ENCODE results near the gene APOL1. TPM values are rescaled to one million over a fixed set of nuclear protein-coding genes. Genes with fewer than 3 reads are reported as not detected.
"Not testable (repeated sequence)": the region's sequence is repeated elsewhere in the genome, so short reads cannot be mapped to it uniquely, and the experiment has no call there.

APOL1 gene
- total RNA-seq, 6 donors from 2014 or later = 31.9 to 90.5 (median 52.0) TPM

DNA sequence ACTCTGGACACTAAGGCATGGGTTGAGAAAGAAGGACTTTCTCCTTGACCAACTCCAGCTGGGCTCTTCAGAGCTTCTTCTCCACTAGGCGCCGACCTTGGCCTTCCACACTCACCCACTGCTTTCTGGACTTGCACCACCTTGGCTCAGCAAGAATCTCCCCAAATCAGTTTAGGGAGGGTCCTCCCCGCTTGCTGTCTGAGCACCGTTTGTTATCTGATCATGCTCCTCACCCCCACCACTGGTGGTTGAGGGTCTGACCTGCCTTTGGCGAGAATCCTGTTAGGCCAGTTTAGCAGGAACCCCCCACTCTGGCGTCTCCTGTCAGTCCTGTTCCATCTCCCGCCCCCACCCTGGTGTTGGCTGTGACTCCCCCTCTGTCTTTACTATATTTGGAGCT, 24.0 kb upstream of the APOL1 start:
- no peaks in the 10 kb centered on the region for H3K9me3 ChIP-seq
- H3K27ac ChIP-seq = no peak overlapping the region
- no peaks in the 10 kb centered on the region for H3K27me3 ChIP-seq
- ATAC-seq (ENCODE audit: low FRiP score in 2 of 2) (no peak), DNase-seq (no peak)
- peaks cover 17 to 73% (median 49%) of the 10 kb centered on the region in 4 donors for H3K36me3 ChIP-seq
- H3K4me3 ChIP-seq = no peak overlapping the region
- peaks cover 0 to 12% (median 4%) of the 10 kb centered on the region in 4 donors for H3K4me1 ChIP-seq
- TF ChIP-seq EP300 (IDR thresholded peaks at IDR 0.05) = no peak
- no peak for TF ChIP-seq POLR2AphosphoS5 (IDR thresholded peaks at IDR 0.05)
- 74 to 85% methylated on average over 7 of the region's 7 CpGs for WGBS, 2 donors

DNA sequence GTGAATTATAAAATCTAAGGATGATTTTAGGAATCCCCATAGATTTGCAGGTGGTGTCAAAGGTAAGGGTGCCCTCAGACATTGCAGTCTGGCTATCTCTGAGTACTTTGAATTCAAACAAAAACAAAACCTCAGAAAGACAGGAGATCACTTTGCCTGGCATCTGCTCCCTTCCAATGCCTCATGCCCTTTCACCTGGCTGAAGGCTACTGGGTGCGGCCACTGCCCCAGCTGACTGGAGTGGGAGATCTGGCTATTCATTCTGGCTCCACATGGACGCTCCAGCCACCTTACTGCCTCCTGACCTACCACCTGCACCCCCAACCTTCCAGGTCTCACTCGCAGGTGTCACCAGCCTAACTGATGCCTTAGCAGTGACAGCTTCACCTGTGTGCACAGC, 23.3 kb upstream of the APOL1 start:
- not testable (repeated sequence) for H3K27me3 ChIP-seq; H3K27ac ChIP-seq; H3K9me3 ChIP-seq; H3K4me3 ChIP-seq; ATAC-seq (ENCODE audit: low FRiP score in 2 of 2); DNase-seq
- Histone ChIP-seq H3K36me3 (peaks cover 17 to 74% (median 49%) of the 10 kb centered on the region in 4 donors), H3K4me1 (peaks cover 2 to 18% (median 10%) of the 10 kb centered on the region in 4 donors)
- 90 to 100% methylated on average over 3 of the region's 3 CpGs for WGBS, 2 donors

DNA sequence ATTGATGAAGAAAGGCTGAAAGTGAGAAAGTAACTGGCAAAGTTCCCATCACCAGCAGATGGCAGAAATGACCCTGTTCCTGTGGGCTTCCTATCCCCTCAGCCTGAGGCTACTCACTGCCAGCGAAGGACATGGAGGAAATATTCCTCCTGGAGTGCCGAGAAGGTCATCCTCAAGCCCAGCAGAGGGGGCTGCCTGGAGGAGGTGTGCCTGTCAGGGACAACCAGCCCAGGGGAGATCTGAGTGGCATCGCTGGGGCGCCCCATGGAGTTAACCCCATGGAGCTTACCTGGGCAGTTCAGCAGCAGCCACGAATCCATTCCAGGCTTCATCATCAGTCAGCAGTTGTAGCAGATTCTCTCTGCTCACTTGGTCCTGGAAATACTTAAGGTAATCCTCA, 21.9 kb upstream of the APOL1 start:
- not testable (repeated sequence) for H3K27me3 ChIP-seq; ATAC-seq (ENCODE audit: low FRiP score in 2 of 2); H3K4me3 ChIP-seq; H3K27ac ChIP-seq; H3K9me3 ChIP-seq; DNase-seq
- Histone ChIP-seq H3K4me1 (peaks cover 15 to 32% (median 21%) of the 10 kb centered on the region in 4 donors), H3K36me3 (peaks cover 17 to 81% (median 49%) of the 10 kb centered on the region in 4 donors)
- WGBS, 2 donors = 66 to 73% methylated on average over 5 of the region's 5 CpGs

DNA sequence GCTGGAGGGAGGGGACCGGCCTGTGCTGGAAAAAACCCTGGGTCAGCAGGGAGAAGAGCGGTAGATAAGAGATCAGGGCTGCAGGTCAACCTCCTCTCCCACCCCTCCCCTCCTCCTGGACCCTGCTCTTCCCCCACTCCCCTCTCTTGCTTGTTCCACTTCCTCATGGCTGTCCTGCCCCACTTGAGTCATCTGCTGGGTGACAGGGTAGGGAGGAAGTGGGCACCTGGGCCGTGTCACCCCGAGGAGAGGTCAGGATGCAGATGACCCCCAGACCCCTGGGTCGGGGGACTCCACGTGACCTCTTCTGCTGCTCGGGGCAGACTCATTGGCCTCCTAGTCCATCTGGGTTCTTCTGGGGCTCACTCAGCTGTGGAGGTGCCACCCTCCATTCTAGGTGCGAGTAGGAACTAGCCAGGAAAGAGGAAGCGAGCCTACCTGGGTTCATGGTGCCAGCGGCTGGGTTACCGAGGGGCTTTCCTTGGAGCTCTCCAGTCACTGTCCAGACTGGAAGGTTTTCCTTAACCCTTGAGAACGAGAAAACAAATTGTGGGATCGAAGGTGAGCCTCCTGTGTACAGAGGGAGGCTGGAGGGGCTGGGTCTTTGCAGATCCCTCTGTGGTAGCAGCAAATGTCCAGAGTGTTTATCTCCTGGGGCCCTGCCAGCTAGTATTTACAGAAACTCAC, 20.1 kb upstream of the APOL1 start:
- Histone ChIP-seq H3K9me3 (no peaks in the 10 kb centered on the region), H3K4me1 (peaks cover 33 to 49% (median 39%) of the 10 kb centered on the region in 4 donors), H3K27ac (peak overlapping the region in 2 of 4 donors; percentile 1 to 4), H3K27me3 (no peaks in the 10 kb centered on the region), H3K4me3 (no peak overlapping the region), H3K36me3 (peaks cover 12 to 75% (median 44%) of the 10 kb centered on the region in 4 donors)
- no peak for TF ChIP-seq EP300 (IDR thresholded peaks at IDR 0.05)
- no peak for TF ChIP-seq POLR2A (IDR thresholded peaks at IDR 0.05)
- TF ChIP-seq, protein P1, sequence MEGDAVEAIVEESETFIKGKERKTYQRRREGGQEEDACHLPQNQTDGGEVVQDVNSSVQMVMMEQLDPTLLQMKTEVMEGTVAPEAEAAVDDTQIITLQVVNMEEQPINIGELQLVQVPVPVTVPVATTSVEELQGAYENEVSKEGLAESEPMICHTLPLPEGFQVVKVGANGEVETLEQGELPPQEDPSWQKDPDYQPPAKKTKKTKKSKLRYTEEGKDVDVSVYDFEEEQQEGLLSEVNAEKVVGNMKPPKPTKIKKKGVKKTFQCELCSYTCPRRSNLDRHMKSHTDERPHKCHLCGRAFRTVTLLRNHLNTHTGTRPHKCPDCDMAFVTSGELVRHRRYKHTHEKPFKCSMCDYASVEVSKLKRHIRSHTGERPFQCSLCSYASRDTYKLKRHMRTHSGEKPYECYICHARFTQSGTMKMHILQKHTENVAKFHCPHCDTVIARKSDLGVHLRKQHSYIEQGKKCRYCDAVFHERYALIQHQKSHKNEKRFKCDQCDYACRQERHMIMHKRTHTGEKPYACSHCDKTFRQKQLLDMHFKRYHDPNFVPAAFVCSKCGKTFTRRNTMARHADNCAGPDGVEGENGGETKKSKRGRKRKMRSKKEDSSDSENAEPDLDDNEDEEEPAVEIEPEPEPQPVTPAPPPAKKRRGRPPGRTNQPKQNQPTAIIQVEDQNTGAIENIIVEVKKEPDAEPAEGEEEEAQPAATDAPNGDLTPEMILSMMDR (IDR thresholded peaks at IDR 0.05) = no peak
- TF ChIP-seq POLR2AphosphoS5 (IDR thresholded peaks at IDR 0.05) = no peak
- ATAC-seq (ENCODE audit: low FRiP score in 2 of 2) (peak in 1 of 2 donors; percentile 11), DNase-seq (no peak)
- WGBS, 2 donors = 75 to 86% methylated on average over 7 to 13 of the region's 13 CpGs

DNA sequence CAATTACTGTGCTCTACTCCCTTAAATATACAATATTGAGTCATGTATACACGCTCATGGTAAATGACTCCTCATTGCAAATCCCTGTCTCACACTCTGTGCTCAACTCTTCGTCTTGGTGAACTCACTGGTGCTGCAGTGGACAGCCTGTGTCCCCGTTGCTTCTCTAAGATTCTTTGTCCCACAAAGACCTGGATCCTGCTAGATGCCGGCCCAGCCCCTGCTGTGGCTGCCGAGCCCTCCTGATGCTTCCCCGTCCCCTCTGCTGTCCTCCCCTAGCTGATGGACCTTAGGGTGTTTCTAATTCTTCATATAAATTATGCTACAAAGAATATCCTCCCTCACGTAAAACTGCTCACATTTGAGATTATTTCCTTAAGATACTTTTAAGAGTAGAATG, 19.1 kb upstream of the APOL1 start:
- Histone ChIP-seq H3K27me3 (no peaks in the 10 kb centered on the region), H3K4me3 (no peak overlapping the region), H3K4me1 (peaks cover 38 to 59% (median 47%) of the 10 kb centered on the region in 4 donors), H3K9me3 (no peaks in the 10 kb centered on the region), H3K27ac (no peak overlapping the region), H3K36me3 (peaks cover 8 to 65% (median 37%) of the 10 kb centered on the region in 4 donors)
- TF ChIP-seq EP300 (IDR thresholded peaks at IDR 0.05) (no peak), POLR2A (IDR thresholded peaks at IDR 0.05) (no peak), POLR2AphosphoS5 (IDR thresholded peaks at IDR 0.05) (no peak)
- TF ChIP-seq, protein P1 (IDR thresholded peaks at IDR 0.05) = no peak
- WGBS, 2 donors = 91 to 93% methylated on average over 7 of the region's 7 CpGs
- no peak for ATAC-seq (ENCODE audit: low FRiP score in 2 of 2)
- no peak for DNase-seq

DNA sequence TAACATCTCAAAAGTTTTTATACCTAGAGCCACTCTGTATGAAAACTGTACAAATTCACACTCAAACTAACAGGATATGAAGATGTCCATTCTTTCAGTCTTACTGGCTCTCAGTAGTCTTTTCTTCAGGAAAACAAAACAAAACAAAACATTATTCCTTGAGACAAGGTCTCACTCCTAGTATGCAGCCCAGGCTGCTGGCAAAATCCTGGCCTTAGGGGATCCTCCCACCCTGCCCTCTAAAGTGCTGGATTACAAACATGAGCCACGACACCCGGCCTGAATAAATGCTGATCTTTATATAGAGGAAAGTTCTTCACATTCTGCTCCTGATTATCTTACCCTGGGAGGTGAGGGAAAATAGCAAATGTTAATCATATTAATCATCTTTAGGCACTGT, 18.7 kb upstream of the APOL1 start:
- TF ChIP-seq EP300 (IDR thresholded peaks at IDR 0.05) (no peak), POLR2AphosphoS5 (IDR thresholded peaks at IDR 0.05) (no peak), POLR2A (IDR thresholded peaks at IDR 0.05) (no peak)
- TF ChIP-seq, protein P1 (IDR thresholded peaks at IDR 0.05) = no peak
- peak overlapping the region in 1 of 4 donors; percentile 30 for H3K27ac ChIP-seq
- no peaks in the 10 kb centered on the region for H3K27me3 ChIP-seq
- H3K4me1 ChIP-seq = peaks cover 38 to 62% (median 47%) of the 10 kb centered on the region in 4 donors
- peaks cover 7 to 61% (median 34%) of the 10 kb centered on the region in 4 donors for H3K36me3 ChIP-seq
- no peak for ATAC-seq (ENCODE audit: low FRiP score in 2 of 2)
- H3K9me3 ChIP-seq = no peaks in the 10 kb centered on the region
- no peak for DNase-seq
- H3K4me3 ChIP-seq = no peak overlapping the region
- 32 to 33% methylated on average over 2 of the region's 2 CpGs for WGBS, 2 donors

Measured in upper lobe of left lung (tissue), 6 donors.